Measurements from ENCODE around the gene INA.
"Not testable (repeated sequence)": the region's sequence is repeated elsewhere in the genome, so short reads cannot be mapped to it uniquely, and the experiment has no call there.

INA gene

DNA sequence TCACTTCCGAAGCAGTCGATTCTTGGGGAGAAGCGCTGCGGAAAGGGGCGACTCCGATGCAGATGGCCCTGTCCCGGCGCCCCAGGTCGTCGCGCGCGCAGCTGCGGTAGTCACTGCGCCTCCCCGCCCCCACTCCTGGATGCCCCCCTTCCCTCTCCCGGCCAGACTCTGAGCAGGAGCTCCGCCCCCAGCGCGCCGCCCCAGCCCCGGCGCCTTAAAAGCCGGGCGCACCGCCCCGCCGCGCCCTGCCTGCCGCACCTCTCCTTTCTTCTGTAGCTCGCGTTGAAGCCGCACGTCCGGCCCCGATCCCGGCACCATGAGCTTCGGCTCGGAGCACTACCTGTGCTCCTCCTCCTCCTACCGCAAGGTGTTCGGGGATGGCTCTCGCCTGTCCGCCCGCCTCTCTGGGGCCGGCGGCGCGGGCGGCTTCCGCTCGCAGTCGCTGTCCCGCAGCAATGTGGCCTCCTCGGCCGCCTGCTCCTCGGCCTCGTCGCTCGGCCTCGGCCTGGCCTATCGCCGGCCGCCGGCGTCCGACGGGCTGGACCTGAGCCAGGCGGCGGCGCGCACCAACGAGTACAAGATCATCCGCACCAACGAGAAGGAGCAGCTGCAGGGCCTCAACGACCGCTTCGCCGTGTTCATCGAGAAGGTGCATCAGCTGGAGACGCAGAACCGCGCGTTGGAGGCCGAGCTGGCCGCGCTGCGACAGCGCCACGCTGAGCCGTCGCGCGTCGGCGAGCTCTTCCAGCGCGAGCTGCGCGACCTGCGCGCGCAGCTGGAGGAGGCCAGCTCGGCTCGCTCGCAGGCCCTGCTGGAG lies at the start of gene INA:
INA (plus strand) TSS at position 243 of the 817 bp plus-strand sequence; CDS start at position 317, 74 bp downstream.
- DNase-seq (ENCODE audit: low spot score), result peak; percentile 57

DNA sequence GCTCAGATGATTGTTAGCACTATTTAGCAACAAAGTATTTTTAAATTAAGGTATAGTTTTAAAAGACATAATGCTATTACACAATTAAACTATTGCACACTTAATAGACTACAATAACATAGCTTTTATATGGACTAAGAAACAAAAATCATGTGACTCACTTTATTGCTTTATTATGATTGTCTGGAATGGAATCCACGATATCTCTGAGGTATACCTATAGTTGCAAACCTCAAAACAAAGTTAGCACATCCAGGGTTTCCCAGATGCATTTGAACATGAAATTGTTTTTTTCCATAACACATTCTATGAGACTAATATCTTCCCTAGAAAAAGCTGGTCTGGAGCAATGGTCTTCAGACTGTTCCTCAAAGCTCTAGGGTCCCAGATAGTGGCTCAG lies 49.5 kb upstream of the INA start:
- no peak for DNase-seq (ENCODE audit: low spot score)

DNA sequence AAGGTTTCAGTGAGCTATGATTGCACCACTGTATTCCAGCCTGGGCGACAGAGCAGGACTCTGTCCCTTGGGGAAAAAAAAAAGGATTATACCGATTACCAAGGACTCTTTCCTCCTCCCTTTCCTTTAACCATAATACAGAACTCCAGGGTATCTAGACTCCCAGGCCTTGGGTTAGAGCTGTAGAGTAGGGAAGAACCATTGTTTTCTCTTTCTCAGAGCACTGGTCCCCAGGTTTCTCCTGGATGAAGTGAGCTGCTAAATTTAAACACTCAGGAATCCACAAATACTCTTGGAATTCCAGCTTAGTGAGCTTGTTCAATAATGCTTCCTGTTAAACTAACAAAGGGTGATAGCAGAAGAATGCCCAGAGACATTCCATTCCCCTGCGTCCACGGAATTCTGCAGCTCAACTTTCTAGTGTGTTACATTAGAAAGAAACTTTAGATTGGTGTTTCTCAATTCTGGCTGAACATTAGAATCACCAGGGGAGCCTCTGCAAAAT lies 45.8 kb upstream of the INA start:
- peak; percentile 97 for DNase-seq (ENCODE audit: low spot score)

DNA sequence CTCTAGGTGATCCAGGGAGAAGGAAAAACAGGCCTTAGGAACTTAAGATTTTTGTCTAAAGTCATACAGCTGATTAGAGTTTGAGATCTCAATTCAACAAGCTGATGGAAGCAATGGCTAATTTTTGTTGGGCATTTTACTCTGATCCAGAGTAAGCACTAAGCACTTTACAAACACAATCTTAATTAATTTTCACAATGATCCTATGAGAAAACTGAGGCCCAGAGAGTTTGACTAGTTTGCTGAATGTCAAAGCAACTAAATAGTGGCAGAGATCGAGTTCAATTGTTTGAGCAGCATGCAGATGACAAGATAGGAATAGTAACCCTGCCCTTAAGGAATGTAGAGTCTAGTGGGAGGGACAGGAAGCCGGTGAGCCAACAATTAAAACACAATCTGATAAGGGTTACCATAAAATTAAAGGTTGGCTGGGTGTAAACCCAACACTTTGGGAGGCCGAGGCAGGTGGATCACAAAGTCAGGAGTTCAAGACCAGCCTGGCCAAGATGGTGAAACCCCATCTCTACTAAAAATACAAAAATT lies 44.7 kb upstream of the INA start:
- DNase-seq (ENCODE audit: low spot score), result no peak

DNA sequence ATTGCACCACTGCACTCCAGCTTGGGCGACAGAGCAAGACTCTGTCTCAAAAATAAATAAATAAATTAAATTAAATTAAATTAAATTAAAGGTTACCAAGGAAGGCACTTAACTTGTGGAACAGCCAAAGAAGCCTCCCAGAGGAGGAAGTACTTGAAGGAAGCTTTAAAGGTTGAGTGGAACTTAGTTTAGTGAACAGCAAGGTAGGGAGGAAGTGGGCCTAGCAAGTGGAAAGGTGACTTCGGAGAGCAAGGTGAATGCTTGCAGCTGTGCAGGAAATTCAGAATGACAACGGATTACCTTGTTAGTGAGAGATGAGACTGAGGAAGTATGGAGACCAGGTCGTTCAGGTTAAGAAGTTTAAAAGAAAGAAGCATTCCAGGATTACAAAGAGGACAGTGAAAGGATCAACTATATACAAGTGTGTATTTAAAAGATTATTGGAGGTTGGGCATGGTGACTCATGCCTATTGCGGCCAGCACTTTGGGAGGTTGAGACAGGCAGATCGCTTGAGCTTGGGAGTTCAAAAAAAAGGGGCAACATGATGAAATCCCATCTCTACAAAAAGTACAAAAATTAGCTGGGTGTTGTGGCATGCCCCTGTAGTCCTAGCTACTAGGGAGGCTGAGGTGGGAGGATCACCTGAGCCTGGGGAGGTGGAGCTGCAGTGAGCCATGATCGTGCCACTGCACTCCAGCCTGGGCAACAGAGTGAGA lies 44.0 kb upstream of the INA start:
- DNase-seq (ENCODE audit: low spot score), result no peak

DNA sequence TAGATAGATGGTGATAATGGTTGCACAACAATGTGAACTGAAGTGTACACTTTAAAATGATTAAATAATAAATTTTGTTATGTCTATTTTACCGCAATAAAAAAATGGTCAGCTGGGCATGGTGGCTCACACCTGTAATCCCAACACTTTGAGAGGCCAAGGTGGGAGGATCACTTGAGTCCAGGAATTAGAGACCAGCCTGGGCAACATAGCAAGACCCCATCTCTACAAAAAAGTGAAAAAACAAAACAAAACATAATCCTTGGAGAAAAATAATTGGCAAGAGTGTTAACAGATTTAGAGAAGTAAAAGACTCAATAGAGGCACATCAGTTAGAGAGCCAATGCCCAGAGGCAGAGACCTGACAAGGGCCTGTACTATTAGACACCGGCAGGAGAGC lies 41.2 kb upstream of the INA start:
- no peak for DNase-seq (ENCODE audit: low spot score)

DNA sequence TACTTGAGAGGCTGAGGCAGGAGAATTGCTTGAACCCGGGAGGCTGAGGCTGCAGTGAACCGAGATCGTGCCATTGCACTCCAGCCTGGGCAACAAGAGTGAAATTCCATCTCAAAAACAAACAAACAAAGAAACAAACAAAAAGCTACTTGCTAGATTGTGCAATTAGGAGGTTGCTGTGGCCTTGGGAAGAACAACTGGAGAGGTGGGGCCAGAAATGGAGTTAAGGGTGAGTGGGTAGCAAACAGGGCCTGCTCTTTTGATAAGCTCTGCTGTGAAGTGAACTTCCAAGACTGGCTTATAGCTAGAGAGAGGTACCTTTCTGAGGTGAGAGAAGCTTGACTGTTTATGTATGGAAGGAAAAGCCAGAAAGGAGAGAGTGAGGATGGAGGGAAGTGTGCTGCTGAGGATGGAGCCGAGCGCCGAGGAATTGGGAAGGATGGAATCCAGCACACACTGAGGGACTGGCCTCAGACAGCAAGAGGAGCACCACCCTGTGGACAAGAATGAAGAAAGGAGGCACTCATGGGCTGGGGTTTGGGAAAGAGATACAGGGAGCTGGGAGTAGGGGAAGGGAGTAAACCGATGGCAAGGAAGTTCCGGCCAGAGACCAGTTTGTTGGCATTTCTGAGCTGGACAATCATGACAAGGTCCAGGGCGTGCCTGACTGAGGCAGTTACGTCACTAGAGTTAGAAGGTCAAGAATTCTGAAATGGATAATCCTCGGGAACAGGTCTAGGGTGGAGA lies 38.3 kb upstream of the INA start:
- DNase-seq (ENCODE audit: low spot score), result no peak

DNA sequence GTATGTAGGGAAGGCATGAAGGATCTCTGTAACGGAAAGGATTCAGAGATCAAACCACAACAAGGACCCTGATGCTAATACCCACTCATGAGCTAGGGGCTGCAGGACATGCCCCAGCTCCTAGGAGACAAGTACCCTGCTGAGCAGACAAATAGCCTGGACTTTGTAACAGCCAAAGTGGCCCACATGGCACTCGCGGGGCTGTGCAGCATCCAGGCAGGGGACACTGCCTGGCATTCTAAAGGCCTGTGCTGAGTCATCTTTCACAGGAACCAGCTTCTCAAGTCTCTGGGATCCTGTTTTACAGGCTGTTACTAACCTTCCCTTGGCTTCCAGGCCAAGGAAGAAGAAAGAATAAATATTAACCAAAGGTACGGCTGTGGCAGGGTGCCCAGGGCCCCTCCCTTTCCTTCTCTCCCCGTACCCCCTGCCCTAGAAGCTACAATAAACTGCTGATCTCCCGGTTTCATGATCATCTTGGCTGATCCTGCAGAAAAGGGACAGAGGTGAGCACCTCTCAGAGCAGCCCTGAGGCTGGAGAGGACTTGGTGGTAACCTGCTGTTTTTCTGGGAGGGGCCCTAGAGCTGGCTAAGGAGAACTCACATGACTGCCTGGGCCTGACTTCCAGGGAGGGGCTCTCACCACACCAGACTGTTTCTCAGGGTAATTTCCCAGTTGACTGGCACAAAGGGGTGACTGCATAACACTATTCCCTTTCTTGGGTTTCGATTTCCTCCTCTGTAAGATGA lies 35.5 kb upstream of the INA start:
- DNase-seq (ENCODE audit: low spot score), result peak; percentile 63

DNA sequence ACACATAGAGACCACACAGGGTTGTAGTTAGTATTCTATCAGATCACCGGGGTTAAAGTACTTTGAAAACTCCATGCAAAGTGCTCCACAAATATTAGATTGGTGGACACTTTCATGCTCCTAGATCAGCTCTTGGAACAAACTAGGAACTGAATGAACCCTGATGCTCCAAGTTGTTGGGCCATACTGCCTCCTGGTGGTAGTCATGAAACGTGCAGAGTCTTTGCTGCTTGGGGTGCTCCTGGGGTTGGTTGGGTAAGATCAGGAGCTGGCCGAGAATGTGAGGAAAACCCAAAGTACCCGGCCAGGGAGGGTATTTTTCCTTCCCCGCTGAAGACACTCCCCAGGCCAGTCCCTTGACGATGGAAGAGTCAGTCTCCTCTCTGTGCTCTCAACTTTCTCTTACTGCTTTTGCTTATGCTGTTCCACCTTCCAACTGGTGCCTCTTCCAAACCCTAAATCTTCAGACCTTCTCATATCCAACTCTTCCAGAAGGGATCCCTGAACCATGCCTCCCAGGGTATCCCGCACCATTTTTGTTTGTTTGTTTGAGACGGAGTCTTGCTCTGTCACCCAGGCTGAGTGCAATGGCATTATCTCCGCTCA lies 32.2 kb upstream of the INA start:
- peak; percentile 75 for DNase-seq (ENCODE audit: low spot score)

DNA sequence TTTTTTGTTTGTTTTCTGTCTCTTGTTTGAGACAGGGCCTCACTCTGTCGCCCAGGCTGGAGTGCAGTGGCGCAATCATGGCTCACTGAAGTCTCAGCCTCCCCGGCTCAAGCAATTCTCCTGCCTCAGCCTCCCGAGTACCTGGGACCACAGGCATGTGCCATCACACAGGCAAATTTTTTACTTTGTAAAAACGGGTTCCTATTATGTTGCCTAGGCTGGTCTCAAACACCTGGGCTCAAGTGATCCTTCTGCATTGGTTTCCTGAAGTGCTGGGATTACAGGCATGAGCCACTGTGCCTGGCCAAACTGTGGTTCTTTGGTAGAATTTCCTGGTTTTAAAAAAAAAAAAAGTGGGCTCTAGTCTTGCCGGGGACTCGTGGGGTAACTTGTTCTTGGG lies 31.4 kb upstream of the INA start, which contains the start of gene RPEL1:
RPEL1 (plus strand) TSS at position 301 of the 400 bp plus-strand sequence. CDS start 110 bp downstream, outside the sequence.
- DNase-seq (ENCODE audit: low spot score), result not testable (repeated sequence)

DNA sequence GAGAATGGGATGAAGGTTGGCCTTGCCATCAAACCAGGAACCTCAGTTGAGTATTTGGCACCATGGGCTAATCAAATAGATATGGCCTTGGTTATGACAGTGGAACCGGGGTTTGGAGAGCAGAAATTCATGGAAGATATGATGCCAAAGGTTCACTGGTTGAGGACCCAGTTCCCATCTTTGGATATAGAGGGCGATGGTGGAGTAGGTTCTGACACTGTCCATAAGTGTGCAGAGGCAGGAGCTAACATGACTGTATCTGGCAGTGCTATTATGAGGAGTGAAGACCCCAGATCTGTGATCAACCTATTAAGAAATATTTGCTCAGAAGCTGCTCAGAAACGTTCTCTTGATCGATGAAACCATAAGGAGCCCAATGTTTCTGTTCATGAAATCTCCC lies 30.6 kb upstream of the INA start:
- no peak for DNase-seq (ENCODE audit: low spot score)

DNA sequence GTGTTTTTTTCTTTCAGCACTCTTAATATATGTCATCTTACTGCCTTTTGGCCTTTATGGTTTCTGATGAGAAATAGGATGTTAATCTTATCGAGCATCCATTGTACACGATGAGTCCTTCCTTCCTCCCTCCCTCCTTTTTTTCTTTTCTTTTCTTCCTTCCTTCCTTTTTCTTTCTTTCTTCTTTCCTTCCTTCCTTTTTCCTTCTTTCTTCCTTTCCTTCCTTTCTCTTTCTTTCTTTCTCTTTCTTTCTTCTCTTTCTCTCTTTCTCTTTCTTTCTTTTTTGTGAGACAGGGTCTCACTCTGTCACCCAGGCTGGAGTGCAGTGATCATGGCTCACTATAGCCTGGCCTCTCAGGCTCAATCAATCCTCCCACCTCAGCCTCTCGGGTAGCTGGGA lies 22.8 kb upstream of the INA start:
- DNase-seq (ENCODE audit: low spot score), result no peak

DNA sequence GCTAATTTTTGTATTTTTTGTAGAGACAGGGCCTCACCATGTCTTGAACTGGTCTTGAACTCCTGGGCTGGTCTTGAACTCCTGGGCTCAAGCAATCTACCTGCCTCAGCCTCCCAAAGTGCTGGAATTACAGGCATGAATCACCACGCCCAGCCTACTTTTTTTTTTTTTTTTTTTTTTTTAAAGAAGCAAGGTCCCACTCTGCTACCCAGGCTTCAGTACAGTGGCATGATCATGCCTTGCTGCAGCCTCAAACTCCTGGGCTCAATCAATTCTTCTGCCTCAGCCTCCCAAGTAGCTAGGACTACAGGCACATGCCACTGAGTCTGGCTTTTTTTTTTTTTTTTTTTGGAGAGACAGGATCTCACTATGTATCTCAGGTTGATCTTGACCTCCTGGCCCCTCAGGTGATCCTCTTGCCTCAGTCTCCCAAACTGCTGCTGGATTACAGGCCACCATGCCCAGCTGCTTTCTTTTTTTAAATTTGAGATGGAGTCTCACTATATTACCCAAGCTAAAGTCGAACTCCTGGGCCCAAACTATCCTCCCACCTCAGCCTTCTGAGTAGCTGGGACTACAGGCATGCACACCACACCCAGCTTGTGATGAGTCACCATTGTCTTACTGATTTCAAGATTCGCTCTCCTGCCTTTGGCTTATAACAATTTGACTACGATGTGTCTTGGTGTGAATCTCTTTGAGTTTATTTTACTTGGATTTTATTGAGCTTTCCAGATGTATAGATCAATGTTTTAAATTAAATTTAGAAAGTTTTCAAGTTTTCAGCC lies 22.2 kb upstream of the INA start:
- DNase-seq (ENCODE audit: low spot score), result no peak

DNA sequence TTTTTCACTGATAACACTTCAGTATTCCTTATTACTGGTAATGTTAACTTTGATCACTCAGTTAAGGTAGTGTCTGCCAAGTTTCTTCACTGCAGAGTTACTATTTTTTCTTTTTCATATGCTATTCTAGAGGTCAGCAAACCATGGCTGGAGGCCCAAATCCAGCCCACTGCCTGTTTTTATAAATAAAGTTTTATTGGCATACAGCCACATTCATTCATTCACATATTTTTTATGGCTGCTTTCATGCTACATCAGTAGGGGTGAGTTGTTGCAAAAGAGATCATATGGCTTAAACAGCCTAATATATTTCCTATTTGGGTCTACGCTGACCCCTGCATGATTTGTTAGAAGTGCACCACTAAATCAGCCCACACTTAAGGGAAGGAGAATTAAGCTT lies 20.3 kb upstream of the INA start:
- no peak for DNase-seq (ENCODE audit: low spot score)

DNA sequence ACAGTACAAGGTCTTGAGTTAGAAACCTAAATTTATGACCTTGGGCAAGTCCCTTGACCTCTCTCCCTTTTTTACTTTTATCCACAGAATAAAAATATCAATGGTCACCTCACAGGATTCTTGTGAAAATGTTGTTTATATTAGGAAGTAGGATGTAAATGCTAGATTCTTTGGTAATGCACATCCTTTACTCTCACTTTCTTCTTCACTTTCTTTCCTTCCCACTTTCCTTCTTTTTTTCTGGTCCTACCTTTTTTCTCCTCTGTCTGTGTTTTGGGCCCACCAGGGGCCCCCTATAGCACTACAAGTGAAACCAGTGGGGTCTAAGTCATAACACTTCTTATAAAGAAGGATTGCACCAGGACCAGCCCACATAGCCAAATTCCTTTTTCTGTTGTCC lies 19.1 kb upstream of the INA start:
- DNase-seq (ENCODE audit: low spot score), result no peak

DNA sequence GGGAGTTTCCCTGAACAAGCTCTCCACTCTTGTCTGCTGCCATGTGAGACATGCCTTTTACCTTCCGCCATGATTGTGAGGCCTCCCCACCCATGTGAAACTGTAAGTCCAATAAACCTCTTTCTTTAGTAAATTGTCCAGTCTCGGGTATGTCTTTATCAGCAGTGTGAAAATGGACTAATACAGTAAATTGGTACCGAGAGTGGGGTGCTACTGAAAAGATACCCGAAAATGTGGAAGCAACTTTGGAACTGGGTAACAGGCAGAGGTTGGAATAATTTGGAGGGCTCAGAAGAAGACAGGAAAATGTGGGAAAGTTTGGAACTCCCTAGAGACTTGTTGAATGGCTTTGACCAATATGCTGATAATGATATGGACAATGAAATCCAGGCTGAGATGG lies 18.0 kb upstream of the INA start:
- not testable (repeated sequence) for DNase-seq (ENCODE audit: low spot score)

DNA sequence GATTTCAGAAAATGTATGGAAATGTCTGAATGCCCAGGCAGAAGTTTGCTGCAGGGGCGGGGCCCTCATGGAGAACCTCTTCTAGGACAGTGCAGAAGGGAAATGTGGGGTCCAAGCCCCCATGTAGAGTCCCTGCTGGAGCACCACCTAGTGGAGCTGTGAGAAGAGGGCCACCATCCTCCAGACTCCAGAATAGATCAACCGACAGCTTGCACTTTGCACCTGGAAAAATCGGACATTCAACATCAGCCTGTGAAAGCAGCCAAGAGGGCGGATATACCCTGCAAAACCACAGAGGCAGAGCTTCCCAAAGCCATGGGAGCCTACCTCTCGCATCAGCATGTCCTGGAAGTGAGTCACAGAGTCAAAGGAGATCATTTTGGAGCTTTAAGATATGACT lies 16.9 kb upstream of the INA start:
- no peak for DNase-seq (ENCODE audit: low spot score)

DNA sequence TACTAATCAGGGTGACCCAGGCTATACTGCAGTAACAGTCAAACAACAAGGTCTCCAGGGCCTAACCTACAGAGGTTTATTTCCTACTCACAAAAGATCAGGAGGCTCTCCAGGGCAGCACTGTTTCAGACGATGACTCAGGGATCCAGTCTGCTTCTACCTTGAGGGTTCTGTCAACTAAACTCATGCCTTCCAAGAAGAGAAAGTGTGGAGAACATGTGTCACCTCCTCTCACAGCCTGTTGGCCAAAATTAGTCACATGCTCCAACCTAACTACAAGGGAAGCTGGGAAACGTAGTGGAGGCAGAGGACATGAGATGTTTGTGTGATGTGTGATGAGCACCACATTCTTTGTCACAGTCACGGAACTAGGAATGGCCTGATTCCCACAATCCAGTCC lies 14.7 kb upstream of the INA start:
- no peak for DNase-seq (ENCODE audit: low spot score)

DNA sequence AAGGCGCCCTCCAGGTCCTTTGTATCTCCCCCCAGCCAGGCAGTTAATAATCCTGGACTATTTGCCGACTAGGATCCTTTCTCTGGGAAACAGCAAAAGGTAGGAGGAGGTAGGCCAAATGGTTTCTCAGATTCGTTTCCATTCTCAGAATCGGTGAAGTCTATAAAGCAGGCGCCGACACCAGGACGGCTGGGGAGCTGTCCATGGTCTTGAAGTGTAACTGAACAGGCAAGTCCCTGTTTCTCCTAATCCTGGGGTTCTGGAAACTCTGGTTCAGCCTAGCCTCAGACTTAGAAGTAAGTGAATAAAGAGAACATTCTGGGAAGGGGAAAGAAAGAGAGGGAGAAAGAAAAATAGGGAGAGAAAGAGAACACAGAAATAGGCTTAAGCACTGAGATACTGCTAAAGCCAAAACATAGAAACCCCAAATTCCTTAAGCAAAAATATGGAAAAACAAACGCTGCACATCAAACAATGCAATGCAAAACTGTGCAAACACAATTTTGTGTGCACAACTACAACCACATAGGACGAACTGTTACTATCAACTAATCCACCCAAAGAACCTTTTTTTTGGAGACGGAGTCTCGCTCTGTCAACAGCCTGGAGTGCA lies 11.1 kb upstream of the INA start:
- peak; percentile 62 for DNase-seq (ENCODE audit: low spot score)

DNA sequence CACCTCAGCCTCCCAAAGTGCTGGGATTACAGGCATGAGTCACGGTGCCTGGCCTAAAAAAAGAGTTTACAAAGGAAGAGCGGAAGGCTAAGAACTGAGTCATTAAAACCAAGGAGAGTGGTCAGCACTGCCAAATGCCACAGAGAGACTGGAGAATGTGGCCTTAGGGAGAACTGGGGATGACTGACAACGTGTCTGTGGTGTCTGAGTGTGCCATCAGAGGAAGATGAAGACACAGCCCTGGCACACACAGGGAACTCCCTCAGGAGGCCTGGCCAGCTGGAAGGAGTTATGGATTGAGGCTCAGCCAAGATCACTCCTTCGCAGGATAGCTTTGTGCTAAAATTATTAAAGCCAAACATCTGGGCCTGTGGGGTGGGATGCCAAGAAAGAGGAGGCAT lies 3.9 kb upstream of the INA start:
- DNase-seq (ENCODE audit: low spot score), result peak; percentile 60
